NCI-H524 treated with DMSO at 0.1 percent for 48 hours (cell line): ENCODE results near the gene RPL21.
"Not testable (repeated sequence)": the region's sequence is repeated elsewhere in the genome, so short reads cannot be mapped to it uniquely, and the experiment has no call there.

Experiments
- DNase-seq: peaks from one replicate; lab custom pipeline; 2025; lab: John Stamatoyannopoulos, UW

RPL21 gene

GRCh38 chr13:27289011-27289665 is 37.8 kb downstream of the RPL21 start:
- no peak for DNase-seq

DNA sequence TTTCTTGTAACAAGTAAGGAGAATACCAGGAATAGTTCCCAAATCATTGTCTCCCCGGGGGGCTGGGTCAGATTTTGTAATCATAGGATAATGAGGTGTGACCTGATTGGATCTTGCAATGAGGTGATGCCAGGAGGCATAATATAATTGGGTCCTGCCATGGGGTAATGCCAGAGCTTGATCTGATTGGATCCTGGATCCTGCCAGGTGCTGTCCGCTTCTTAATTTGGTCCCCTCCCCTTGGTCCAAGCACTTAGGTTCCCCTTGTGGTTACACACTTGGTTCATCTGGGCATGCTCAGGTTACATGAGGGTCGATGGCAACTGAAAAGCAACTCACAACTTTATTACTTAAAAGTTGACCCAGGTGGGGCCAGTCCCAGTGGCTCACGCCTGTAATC is 39.4 kb downstream of the RPL21 start:
- no peak for DNase-seq

DNA sequence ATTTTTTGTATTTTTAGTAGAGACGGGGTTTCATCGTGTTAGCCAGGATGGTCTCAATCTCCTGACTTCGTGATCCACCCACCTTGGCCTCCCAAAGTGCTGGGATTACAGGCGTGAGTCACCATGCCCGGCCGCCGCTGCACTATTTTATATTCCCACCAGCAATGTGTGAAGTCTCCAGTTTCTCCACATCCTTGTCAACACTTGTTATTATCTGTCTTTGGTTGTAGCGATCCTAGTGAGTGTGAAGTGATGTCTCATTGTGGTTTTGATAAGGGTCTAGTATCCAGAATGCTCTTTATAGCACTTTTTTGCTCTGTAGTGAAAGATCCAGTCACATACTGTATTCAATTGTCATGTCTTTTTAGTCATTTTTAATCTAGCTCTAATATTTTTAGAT is 40.6 kb downstream of the RPL21 start:
- DNase-seq = not testable (repeated sequence)

GRCh38 chr13:27293076-27293691 is 41.8 kb downstream of the RPL21 start:
- DNase-seq = no peak

DNA sequence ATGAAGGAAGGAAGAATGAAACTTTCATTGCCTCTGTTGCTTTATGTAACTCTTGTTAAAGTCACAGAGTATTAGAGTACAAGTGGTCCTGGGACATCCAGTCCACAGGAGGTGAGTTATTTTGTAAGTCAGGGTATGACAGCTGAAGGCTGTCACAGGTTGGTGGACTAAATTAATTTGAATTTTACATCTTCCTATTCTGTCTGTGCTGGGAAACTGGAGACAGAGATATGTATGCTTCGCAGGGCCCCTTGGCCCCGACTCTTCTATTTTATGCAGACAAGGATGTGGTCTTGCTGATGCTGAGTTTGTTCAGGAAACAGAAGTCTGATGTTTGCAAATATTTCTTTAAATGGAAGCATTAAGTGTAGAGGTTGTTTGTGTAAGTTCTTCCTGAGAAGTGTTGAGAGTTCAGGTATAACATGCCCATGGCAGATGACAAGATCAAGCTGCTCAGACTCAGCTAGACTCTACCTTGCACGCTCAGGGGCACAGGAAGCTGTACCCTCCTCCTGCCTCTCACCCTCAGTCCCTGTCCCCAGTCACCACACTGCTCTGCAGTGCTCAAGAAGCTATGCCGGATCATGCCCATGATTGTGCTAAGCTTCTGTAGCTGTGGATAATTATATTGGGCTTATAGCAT is 42.6 kb downstream of the RPL21 start:
- DNase-seq = no peak

- no peak for DNase-seq
Measured at GRCh38 chr13:27295096-27295495, 43.7 kb downstream of the RPL21 start.

DNA sequence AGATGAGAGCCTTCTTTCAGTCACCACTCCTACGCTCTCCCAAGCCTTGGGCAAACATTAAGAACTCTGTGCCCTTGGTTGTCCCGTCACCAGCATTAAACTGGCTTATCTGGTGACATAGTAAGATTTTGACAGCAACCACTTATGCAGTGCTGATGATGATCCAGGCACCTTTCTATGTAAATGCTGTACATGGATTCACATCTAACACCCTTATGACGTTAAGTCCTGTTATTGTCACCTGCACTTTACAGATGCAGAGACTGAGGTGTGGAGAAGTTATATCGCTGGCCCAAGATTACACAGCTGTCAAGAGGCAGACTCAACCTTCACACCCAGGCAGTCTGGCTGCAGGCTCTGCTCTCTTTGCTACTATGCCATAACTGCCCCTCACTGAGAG is 44.3 kb downstream of the RPL21 start:
- DNase-seq = no peak

GRCh38 chr13:27296496-27296895 is 45.1 kb downstream of the RPL21 start:
- DNase-seq = no peak

DNA sequence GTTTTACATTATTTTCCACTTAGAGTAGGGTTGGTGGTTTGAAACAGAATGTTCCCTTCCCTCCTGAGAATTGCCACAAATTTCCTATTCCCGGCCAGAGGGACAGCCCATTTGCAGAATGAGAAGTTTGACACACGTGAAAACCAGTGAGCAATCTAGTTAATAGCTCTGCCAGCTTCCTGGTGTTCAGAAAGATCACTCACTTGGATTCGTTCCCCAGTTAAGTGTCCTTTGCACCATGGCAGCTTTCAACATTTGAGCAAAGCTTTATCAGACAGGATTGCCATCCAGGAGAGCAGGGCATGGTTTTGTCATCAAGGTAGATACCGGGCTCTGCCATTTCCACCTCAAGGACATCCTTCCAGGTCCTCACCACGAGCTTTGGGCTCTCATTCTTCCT is 47.5 kb downstream of the RPL21 start:
- DNase-seq = no peak

GRCh38 chr13:27300406-27300805 is 49.0 kb downstream of the RPL21 start:
- DNase-seq = not testable (repeated sequence)

GRCh38 chr13:27300941-27301586 is 49.7 kb downstream of the RPL21 start:
- no peak for DNase-seq

DNA sequence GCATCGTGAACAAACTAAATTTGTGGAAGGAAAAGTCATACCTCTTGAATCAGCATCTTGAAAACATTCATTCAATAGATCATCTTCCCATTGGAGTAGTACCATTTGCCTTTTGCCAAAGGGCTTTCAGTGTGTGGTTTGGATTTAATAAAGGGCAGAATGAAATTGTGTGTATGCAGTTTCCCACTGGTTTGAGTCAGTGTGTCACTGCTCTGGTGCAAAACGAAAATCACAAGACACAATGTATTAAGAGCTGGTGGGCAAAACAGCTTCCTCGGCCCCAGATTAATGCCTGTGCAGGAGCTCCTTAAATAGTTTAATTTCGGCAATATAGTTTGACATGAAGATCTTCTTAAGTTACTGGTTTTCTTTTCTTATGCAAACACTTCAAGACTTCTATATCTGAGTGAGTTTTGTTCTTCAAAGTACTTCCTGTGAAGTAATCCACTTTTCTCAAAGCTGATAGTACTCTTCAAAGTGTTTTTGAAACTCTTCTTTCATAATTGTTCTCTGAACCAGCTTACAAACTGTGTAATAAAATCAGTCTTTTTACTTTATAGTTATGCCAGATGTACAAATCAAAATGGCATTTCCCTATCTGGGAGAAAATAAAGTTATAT is 51.4 kb downstream of the RPL21 start:
- no peak for DNase-seq

GRCh38 chr13:27304099-27304498 is 52.7 kb downstream of the RPL21 start:
- no peak for DNase-seq

- no peak for DNase-seq
Measured at GRCh38 chr13:27304611-27305010, 53.3 kb downstream of the RPL21 start.
